ENCODE data around the gene PLD6. TPM values are rescaled to one million over a fixed set of nuclear protein-coding genes. Genes with fewer than 3 reads are reported as not detected.

Gene PLD6
- total and polyA plus RNA-seq, 2 experiments from 2014 or later, result 0.65 to 1.0 TPM

DNA sequence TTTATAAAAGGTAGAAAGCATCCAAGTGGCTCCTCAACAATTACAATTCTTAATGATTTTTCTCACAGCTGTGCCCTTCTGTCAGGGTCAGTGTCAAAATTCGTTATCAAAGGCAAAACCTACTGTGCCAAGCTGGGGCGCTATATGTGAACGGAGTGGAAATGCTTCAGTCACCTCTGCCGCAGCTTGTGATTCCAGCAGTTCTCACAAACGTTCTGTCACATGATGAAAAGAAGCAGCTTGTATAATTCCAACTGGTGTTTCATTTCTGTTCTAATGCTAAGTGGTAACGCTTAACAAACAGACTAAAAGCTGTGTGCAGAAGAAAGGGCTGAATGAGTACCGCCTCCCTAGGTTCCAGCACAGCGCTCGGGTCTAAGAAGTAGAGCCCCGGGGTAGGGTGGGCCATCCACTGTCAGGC is 14.2 kb downstream of the PLD6 start:
- Histone ChIP-seq H3K9me2 (ENCODE audit: insufficient read depth) (no peaks in the 10 kb centered on the region), H3K36me3 (ENCODE audit: low read depth) (peaks cover 12% of the 10 kb centered on the region; the same call in 1 of the 2 replicates), H3K9ac (no peak overlapping the region), H3K9me3 (ENCODE audit: low read depth) (no peaks in the 10 kb centered on the region), H4K20me1 (ENCODE audit: insufficient read depth) (no peaks in the 10 kb centered on the region), H3K79me2 (ENCODE audit: insufficient read depth) (no peaks in the 10 kb centered on the region), H3K27me3 (replicated peaks; ENCODE audit: insufficient read depth) (no peaks in the 10 kb centered on the region), H3K4me3 (no peak overlapping the region), H3K4me1 (ENCODE audit: insufficient read depth) (peaks cover 22% of the 10 kb centered on the region), H3K4me2 (ENCODE audit: unreplicated experiment) (no peak overlapping the region), H2AFZ (no peak overlapping the region), H3K27ac (peak overlapping the region; percentile 70), H3F3A (ENCODE audit: insufficient read depth) (peaks cover 55% of the 10 kb centered on the region)
- 72 to 79% methylated on average over 10 of the region's 10 CpGs for WGBS, 2 experiments (ENCODE audit: low coverage in 1 of 2, low lambda C conversion rate in 2 of 2, missing lambda C conversion rate in 2 of 2)
- DNase-seq, result no peak
- in situ Hi-C loops (cut with MboI), result no loop called here
- TF ChIP-seq EZH2phosphoT487 (IDR thresholded peaks at IDR 0.05; ENCODE audit: insufficient read depth, low read depth) (no peak), EZH2 (IDR thresholded peaks at IDR 0.05; ENCODE audit: insufficient read depth, poor library complexity, severe bottlenecking) (no peak)

DNA sequence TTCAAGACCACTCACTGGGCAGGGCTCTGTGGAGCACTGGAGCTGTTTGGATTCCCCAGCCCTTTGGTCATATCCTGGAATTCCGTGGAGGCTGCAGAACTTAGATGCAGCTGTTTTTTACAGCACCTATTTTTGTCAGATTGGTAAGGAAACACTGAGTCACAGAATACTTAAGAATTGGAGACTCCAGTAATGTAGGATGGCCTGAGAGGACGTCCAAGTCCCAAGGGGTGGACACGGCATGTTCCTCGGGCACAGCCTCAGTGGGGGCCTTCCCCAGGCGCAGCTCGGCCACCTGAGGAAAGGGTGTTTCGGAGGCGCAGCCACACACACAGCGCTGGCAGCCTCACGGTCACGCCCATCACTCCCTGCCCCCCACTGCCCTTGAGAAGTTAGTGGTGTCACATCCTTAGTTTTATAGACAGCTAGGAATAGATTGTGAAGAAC is 14.8 kb downstream of the PLD6 start:
- DNase-seq, result peak; percentile 91
- Histone ChIP-seq H3K9me3 (ENCODE audit: low read depth) (no peaks in the 10 kb centered on the region), H3K9ac (0 out of 2 replicates have a peak overlapping the region, but pooled peaks have one; percentile 2), H3K79me2 (ENCODE audit: insufficient read depth) (no peaks in the 10 kb centered on the region), H3K36me3 (ENCODE audit: low read depth) (peaks cover 18% of the 10 kb centered on the region; the same call in 1 of the 2 replicates), H3K4me2 (ENCODE audit: unreplicated experiment) (peak overlapping the region; percentile 66), H2AFZ (no peak overlapping the region), H3K27me3 (replicated peaks; ENCODE audit: insufficient read depth) (no peaks in the 10 kb centered on the region), H4K20me1 (ENCODE audit: insufficient read depth) (no peaks in the 10 kb centered on the region), H3F3A (ENCODE audit: insufficient read depth) (peaks cover 51% of the 10 kb centered on the region), H3K4me3 (no peak overlapping the region), H3K4me1 (ENCODE audit: insufficient read depth) (peaks cover 22% of the 10 kb centered on the region), H3K9me2 (ENCODE audit: insufficient read depth) (no peaks in the 10 kb centered on the region), H3K27ac (peak overlapping the region; percentile 70)
- 50 to 52% methylated on average over 11 of the region's 11 CpGs for WGBS, 2 experiments (ENCODE audit: low coverage in 1 of 2, low lambda C conversion rate in 2 of 2, missing lambda C conversion rate in 2 of 2)
- in situ Hi-C loops (cut with MboI), result no loop called here
- no peak for TF ChIP-seq EZH2phosphoT487 (IDR thresholded peaks at IDR 0.05; ENCODE audit: insufficient read depth, low read depth)
- TF ChIP-seq EZH2 (IDR thresholded peaks at IDR 0.05; ENCODE audit: insufficient read depth, poor library complexity, severe bottlenecking), result no peak

DNA sequence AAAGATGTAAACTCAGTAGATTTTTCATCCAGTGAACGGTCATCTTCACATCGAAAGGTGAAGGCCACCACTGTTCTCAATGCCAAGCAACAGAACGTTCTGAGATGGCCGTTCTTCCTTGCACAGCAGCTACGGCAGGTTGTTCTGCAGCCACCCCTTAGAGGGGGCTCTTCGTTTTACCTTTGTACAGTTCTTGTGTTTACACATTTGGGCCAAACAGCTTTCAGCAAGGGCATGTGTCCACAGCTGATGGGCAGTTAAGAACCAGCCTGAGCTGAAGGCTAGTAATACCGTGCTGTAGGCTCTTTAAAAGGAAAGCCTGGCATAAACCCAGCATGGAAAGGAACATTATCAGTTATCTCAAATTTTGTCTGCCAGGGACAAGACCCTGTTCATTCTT is 15.9 kb downstream of the PLD6 start:
- TF ChIP-seq EZH2 (IDR thresholded peaks at IDR 0.05; ENCODE audit: insufficient read depth, poor library complexity, severe bottlenecking), result no peak
- 98% methylated on average over 7 of the region's 7 CpGs for WGBS, 2 experiments (ENCODE audit: low coverage in 1 of 2, low lambda C conversion rate in 2 of 2, missing lambda C conversion rate in 2 of 2)
- in situ Hi-C loops (cut with MboI), result no loop called here
- no peaks in the 10 kb centered on the region for H3K9me2 ChIP-seq (ENCODE audit: insufficient read depth)
- H3K27ac ChIP-seq, result peak overlapping the region; percentile 70; the same call in 1 of the 2 replicates
- no peaks in the 10 kb centered on the region for H3K79me2 ChIP-seq (ENCODE audit: insufficient read depth)
- no peaks in the 10 kb centered on the region for H4K20me1 ChIP-seq (ENCODE audit: insufficient read depth)
- H3K9ac ChIP-seq, result no peak overlapping the region
- H3K4me2 ChIP-seq (ENCODE audit: unreplicated experiment), result no peak overlapping the region
- H2AFZ ChIP-seq, result no peak overlapping the region
- H3K36me3 ChIP-seq (ENCODE audit: low read depth), result peaks cover 30% of the 10 kb centered on the region; the same call in 1 of the 2 replicates
- no peaks in the 10 kb centered on the region for H3K9me3 ChIP-seq (ENCODE audit: low read depth)
- H3F3A ChIP-seq (ENCODE audit: insufficient read depth), result peaks cover 52% of the 10 kb centered on the region
- H3K27me3 ChIP-seq (replicated peaks; ENCODE audit: insufficient read depth), result no peaks in the 10 kb centered on the region
- no peak overlapping the region for H3K4me3 ChIP-seq
- DNase-seq, result no peak
- peaks cover 22% of the 10 kb centered on the region for H3K4me1 ChIP-seq (ENCODE audit: insufficient read depth)

DNA sequence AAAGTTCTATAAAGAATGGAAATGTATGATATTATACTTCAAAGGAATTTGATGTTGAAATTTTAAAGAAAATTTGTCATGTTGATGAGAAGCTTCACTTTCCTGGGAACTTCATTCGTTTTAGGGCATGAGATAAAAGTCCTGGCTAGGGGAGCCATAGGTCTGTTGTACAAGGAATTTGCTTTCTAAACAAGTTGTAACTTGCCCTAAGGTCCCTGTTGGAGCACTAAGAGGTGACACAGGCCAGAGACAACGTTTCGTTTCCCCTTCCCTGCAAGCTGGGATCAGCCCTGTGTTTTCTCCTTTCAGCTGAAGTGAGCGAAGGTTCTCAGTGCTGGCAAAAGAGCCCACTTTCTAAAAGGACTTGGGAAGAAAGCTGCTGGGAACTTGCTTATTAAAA is 16.6 kb downstream of the PLD6 start:
- H3K27ac ChIP-seq, result no peak overlapping the region
- 74 to 75% methylated on average over 4 of the region's 4 CpGs for WGBS, 2 experiments (ENCODE audit: low coverage in 1 of 2, low lambda C conversion rate in 2 of 2, missing lambda C conversion rate in 2 of 2)

More for the DNA sequence above, 16.6 kb downstream of the PLD6 start:
- Histone ChIP-seq H3K79me2 (ENCODE audit: insufficient read depth) (no peaks in the 10 kb centered on the region), H3K9me3 (ENCODE audit: low read depth) (no peaks in the 10 kb centered on the region), H3K9ac (no peak overlapping the region), H3K4me2 (ENCODE audit: unreplicated experiment) (no peak overlapping the region), H2AFZ (no peak overlapping the region), H3K9me2 (ENCODE audit: insufficient read depth) (no peaks in the 10 kb centered on the region), H3K36me3 (ENCODE audit: low read depth) (peaks cover 32% of the 10 kb centered on the region; the same call in 1 of the 2 replicates), H3K4me3 (no peak overlapping the region), H3K27me3 (replicated peaks; ENCODE audit: insufficient read depth) (no peaks in the 10 kb centered on the region), H3K4me1 (ENCODE audit: insufficient read depth) (peaks cover 22% of the 10 kb centered on the region), H4K20me1 (ENCODE audit: insufficient read depth) (no peaks in the 10 kb centered on the region), H3F3A (ENCODE audit: insufficient read depth) (peaks cover 51% of the 10 kb centered on the region)
- no peak for DNase-seq
- in situ Hi-C loops (cut with MboI), result no loop called here
- TF ChIP-seq EZH2 (IDR thresholded peaks at IDR 0.05; ENCODE audit: insufficient read depth, poor library complexity, severe bottlenecking) (no peak), EZH2phosphoT487 (IDR thresholded peaks at IDR 0.05; ENCODE audit: insufficient read depth, low read depth) (no peak)
